Measurements from ENCODE around the gene RSRC1.

Gene RSRC1

GRCh38 chr3:158347966-158348365 is 238.1 kb downstream of the RSRC1 start:
- TF ChIP-seq, protein P1, sequence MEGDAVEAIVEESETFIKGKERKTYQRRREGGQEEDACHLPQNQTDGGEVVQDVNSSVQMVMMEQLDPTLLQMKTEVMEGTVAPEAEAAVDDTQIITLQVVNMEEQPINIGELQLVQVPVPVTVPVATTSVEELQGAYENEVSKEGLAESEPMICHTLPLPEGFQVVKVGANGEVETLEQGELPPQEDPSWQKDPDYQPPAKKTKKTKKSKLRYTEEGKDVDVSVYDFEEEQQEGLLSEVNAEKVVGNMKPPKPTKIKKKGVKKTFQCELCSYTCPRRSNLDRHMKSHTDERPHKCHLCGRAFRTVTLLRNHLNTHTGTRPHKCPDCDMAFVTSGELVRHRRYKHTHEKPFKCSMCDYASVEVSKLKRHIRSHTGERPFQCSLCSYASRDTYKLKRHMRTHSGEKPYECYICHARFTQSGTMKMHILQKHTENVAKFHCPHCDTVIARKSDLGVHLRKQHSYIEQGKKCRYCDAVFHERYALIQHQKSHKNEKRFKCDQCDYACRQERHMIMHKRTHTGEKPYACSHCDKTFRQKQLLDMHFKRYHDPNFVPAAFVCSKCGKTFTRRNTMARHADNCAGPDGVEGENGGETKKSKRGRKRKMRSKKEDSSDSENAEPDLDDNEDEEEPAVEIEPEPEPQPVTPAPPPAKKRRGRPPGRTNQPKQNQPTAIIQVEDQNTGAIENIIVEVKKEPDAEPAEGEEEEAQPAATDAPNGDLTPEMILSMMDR (IDR thresholded peaks at IDR 0.05), result no peak
- Histone ChIP-seq H3K27ac (no peak overlapping the region), H3K4me3 (no peak overlapping the region)
- no peak for DNase-seq (ENCODE audit: low spot score)

DNA sequence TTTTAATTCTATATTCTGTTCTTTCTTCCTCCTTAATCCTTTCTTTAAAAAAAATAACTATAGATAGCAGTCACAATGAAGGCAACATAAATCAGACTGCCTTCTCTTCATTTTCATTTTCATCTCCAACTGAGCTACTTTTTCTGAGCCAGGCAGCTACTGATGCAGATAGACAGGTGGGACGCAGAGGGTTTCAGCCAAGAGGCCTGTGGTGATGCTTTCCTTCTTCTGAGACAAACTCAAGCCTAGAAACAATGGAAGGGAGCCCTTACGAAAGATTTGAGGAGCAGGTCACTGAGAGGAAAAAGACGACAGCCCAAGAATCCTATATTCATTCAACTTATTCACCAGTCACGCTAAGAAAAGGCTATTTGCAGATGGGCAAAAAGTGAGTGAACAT is 241.1 kb downstream of the RSRC1 start:
- TF ChIP-seq, protein P1 (IDR thresholded peaks at IDR 0.05), result no peak
- no peak overlapping the region for H3K27ac ChIP-seq
- no peak overlapping the region for H3K4me3 ChIP-seq
- no peak for DNase-seq (ENCODE audit: low spot score)

DNA sequence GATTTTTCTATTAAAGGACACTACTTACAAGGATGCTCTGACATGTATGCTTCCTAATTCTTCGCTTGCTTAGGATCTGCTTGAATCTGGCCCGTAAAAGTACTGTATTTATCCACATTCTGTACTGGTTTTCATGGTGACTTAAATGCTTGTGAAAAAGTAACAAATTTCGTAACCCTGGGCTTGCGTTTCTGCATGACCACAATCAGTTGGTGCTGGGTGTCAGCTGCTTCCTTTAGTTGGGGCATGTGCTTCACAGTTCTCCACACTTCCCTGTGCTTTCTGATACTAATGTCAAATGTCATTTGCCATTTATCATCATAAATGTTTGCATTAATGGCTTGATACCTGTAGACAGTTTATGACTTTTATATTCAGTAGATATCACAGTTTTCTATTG is 242.7 kb downstream of the RSRC1 start:
- DNase-seq (ENCODE audit: low spot score), result no peak
- TF ChIP-seq, protein P1 (IDR thresholded peaks at IDR 0.05), result no peak
- Histone ChIP-seq H3K4me3 (no peak overlapping the region), H3K27ac (no peak overlapping the region)

DNA sequence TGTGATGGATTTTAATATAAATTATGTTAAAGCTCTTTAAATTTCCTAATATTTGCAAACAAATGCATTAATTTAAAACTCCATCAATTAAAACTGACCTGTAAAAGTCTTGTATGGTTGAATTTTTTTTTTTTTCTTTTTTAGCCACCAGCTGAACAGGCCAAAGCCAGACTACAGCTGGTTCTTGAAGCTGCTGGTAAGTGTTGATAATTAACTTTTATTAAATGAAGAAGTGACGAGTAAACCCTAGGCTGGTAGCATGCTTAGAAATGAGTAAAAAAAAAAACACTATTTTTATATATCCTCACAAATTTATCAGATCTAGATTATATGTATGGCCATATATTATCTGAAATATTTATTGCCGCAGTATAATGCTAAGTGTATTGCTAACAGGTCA is 244.8 kb downstream of the RSRC1 start:
- TF ChIP-seq, protein P1 (IDR thresholded peaks at IDR 0.05), result no peak

DNA sequence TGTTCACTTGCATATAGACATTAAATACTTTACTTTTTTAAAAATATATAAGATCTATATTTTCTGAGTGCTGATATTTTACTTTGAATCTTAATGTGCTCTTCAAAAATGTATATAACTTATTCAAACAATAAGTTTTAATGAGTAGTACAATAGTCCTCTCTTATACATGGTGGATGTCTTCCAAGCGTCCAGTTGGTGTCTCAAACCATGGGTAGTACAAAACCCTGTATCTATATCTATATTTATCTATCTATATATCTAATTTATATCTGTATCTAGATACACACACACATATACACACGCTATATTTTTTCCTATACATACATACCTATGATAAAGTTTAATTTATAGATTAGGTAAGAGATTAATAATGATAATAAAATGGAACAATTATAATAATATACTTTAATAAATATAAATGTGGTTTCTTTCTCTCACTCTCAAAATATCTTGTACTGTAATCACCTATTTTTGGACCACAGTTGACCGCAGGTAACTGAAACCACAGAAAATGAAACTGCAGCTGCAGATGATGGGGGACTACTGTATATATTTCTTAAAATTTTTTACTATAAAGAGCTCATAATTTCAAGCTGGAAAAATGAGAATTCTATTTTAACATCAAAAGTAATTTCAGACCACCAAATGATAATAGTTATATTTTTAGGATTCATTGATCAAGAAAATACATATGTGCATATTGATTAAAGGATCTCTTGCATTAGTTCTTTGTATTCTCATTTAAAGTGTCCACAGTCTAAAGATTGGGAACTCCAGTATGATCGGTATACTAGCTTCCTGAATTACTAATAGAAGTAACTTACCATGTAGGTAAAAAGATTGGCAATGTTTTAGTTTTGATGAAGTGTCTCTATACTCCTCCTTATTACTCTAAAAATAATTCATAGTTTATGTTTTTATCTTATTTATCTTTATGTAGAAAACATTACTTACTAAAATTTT is 246.0 kb downstream of the RSRC1 start:
- DNase-seq (ENCODE audit: low spot score), result no peak
- TF ChIP-seq, protein P1 (IDR thresholded peaks at IDR 0.05), result no peak
- H3K4me3 ChIP-seq, result no peak overlapping the region
- H3K27ac ChIP-seq, result no peak overlapping the region

More for the DNA sequence above, 244.8 kb downstream of the RSRC1 start:
- Histone ChIP-seq H3K4me3 (no peak overlapping the region), H3K27ac (no peak overlapping the region)
- DNase-seq (ENCODE audit: low spot score), result no peak

DNA sequence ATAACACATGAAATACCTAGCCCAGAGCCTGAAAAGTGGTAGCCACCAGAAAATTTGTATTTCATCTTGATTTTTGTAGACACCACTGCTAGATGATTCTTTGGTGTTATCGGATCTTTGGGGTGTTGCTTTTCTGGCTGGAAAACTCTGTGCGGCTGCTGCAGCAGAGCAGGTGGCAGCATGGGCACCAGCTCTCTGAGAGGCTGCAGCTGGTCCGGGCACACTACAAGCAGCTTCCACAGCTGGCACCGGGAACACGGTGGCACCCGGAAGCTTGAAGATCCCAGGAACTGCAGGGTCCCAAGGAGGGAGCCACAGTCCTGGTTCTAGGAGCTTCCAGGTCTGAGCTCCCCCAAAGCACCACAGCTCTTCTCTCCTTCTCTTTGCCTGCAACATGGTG is 249.4 kb downstream of the RSRC1 start:
- no peak overlapping the region for H3K4me3 ChIP-seq
- DNase-seq (ENCODE audit: low spot score), result no peak
- H3K27ac ChIP-seq, result no peak overlapping the region
- TF ChIP-seq, protein P1 (IDR thresholded peaks at IDR 0.05), result no peak
